ENCODE measurements around the gene C16orf74.

GRCh38 chr16:85770741-85771140 lies 19.8 kb upstream of the C16orf74 start:
- TF ChIP-seq CTCF (IDR thresholded peaks at IDR 0.05) = no peak
- no peak for TF ChIP-seq POLR2A (IDR thresholded peaks at IDR 0.05)
